ENCODE measurements around the gene AKIRIN2.

AKIRIN2 gene

GRCh38 chr6:87671555-87672029, 30.4 kb downstream of the AKIRIN2 start:
- Histone ChIP-seq H3K4me3 (ENCODE audit: insufficient read depth, low read depth, low read length, poor library complexity, severe bottlenecking) (no peak overlapping the region), H3K27me3 (replicated peaks; ENCODE audit: control insufficient read depth, insufficient read depth, low read length, poor library complexity, severe bottlenecking) (no peaks in the 10 kb centered on the region), H3K4me1 (ENCODE audit: control insufficient read depth, insufficient read depth, low read length, poor library complexity, severe bottlenecking) (no peaks in the 10 kb centered on the region), H3K9me3 (ENCODE audit: control insufficient read depth, low read length) (no peaks in the 10 kb centered on the region), H3K27ac (ENCODE audit: insufficient read depth, low read length, poor library complexity, severe bottlenecking) (no peak overlapping the region), H3K36me3 (ENCODE audit: control insufficient read depth, insufficient read depth, low read length) (peaks cover 17% of the 10 kb centered on the region)
- DNase-seq: no peak

- H3K36me3 ChIP-seq (ENCODE audit: control insufficient read depth, insufficient read depth, low read length): peaks cover 17% of the 10 kb centered on the region
- H3K27ac ChIP-seq (ENCODE audit: insufficient read depth, low read length, poor library complexity, severe bottlenecking): no peak overlapping the region
- DNase-seq: no peak
- H3K4me3 ChIP-seq (ENCODE audit: insufficient read depth, low read depth, low read length, poor library complexity, severe bottlenecking): no peak overlapping the region
- no peaks in the 10 kb centered on the region for H3K9me3 ChIP-seq (ENCODE audit: control insufficient read depth, low read length)
- no peaks in the 10 kb centered on the region for H3K27me3 ChIP-seq (replicated peaks; ENCODE audit: control insufficient read depth, insufficient read depth, low read length, poor library complexity, severe bottlenecking)
- H3K4me1 ChIP-seq (ENCODE audit: control insufficient read depth, insufficient read depth, low read length, poor library complexity, severe bottlenecking): no peaks in the 10 kb centered on the region
These were observed 31.3 kb downstream of the AKIRIN2 start for GRCh38 chr6:87670707-87671106.

GRCh38 chr6:87669051-87669450, 33.0 kb downstream of the AKIRIN2 start:
- no peaks in the 10 kb centered on the region for H3K27me3 ChIP-seq (replicated peaks; ENCODE audit: control insufficient read depth, insufficient read depth, low read length, poor library complexity, severe bottlenecking)
- no peak overlapping the region for H3K4me3 ChIP-seq (ENCODE audit: insufficient read depth, low read depth, low read length, poor library complexity, severe bottlenecking)
- H3K9me3 ChIP-seq (ENCODE audit: control insufficient read depth, low read length): no peaks in the 10 kb centered on the region
- no peak for DNase-seq
- H3K36me3 ChIP-seq (ENCODE audit: control insufficient read depth, insufficient read depth, low read length): peaks cover 6% of the 10 kb centered on the region
- no peaks in the 10 kb centered on the region for H3K4me1 ChIP-seq (ENCODE audit: control insufficient read depth, insufficient read depth, low read length, poor library complexity, severe bottlenecking)
- no peak overlapping the region for H3K27ac ChIP-seq (ENCODE audit: insufficient read depth, low read length, poor library complexity, severe bottlenecking)

GRCh38 chr6:87668013-87668412, 34.0 kb downstream of the AKIRIN2 start:
- H3K27ac ChIP-seq (ENCODE audit: insufficient read depth, low read length, poor library complexity, severe bottlenecking): no peak overlapping the region
- H3K4me1 ChIP-seq (ENCODE audit: control insufficient read depth, insufficient read depth, low read length, poor library complexity, severe bottlenecking): no peaks in the 10 kb centered on the region
- H3K36me3 ChIP-seq (ENCODE audit: control insufficient read depth, insufficient read depth, low read length): peaks cover 6% of the 10 kb centered on the region
- no peaks in the 10 kb centered on the region for H3K9me3 ChIP-seq (ENCODE audit: control insufficient read depth, low read length)
- H3K27me3 ChIP-seq (replicated peaks; ENCODE audit: control insufficient read depth, insufficient read depth, low read length, poor library complexity, severe bottlenecking): no peaks in the 10 kb centered on the region
- H3K4me3 ChIP-seq (ENCODE audit: insufficient read depth, low read depth, low read length, poor library complexity, severe bottlenecking): no peak overlapping the region
- no peak for DNase-seq

GRCh38 chr6:87667032-87667431, 35.0 kb downstream of the AKIRIN2 start:
- Histone ChIP-seq H3K4me1 (ENCODE audit: control insufficient read depth, insufficient read depth, low read length, poor library complexity, severe bottlenecking) (no peaks in the 10 kb centered on the region), H3K27me3 (replicated peaks; ENCODE audit: control insufficient read depth, insufficient read depth, low read length, poor library complexity, severe bottlenecking) (no peaks in the 10 kb centered on the region), H3K27ac (ENCODE audit: insufficient read depth, low read length, poor library complexity, severe bottlenecking) (no peak overlapping the region), H3K9me3 (ENCODE audit: control insufficient read depth, low read length) (no peaks in the 10 kb centered on the region), H3K36me3 (ENCODE audit: control insufficient read depth, insufficient read depth, low read length) (peaks cover 6% of the 10 kb centered on the region), H3K4me3 (ENCODE audit: insufficient read depth, low read depth, low read length, poor library complexity, severe bottlenecking) (no peak overlapping the region)
- DNase-seq: no peak

- Histone ChIP-seq H3K4me3 (ENCODE audit: insufficient read depth, low read depth, low read length, poor library complexity, severe bottlenecking) (no peak overlapping the region), H3K36me3 (ENCODE audit: control insufficient read depth, insufficient read depth, low read length) (peaks cover 6% of the 10 kb centered on the region), H3K9me3 (ENCODE audit: control insufficient read depth, low read length) (no peaks in the 10 kb centered on the region), H3K27ac (ENCODE audit: insufficient read depth, low read length, poor library complexity, severe bottlenecking) (no peak overlapping the region), H3K4me1 (ENCODE audit: control insufficient read depth, insufficient read depth, low read length, poor library complexity, severe bottlenecking) (no peaks in the 10 kb centered on the region), H3K27me3 (replicated peaks; ENCODE audit: control insufficient read depth, insufficient read depth, low read length, poor library complexity, severe bottlenecking) (no peaks in the 10 kb centered on the region)
- DNase-seq: no peak
These were observed 37.0 kb downstream of the AKIRIN2 start for GRCh38 chr6:87664921-87665485.

GRCh38 chr6:87663434-87663833, 38.6 kb downstream of the AKIRIN2 start:
- Histone ChIP-seq H3K4me3 (ENCODE audit: insufficient read depth, low read depth, low read length, poor library complexity, severe bottlenecking) (no peak overlapping the region), H3K4me1 (ENCODE audit: control insufficient read depth, insufficient read depth, low read length, poor library complexity, severe bottlenecking) (no peaks in the 10 kb centered on the region), H3K36me3 (ENCODE audit: control insufficient read depth, insufficient read depth, low read length) (peaks cover 6% of the 10 kb centered on the region), H3K9me3 (ENCODE audit: control insufficient read depth, low read length) (no peaks in the 10 kb centered on the region), H3K27ac (ENCODE audit: insufficient read depth, low read length, poor library complexity, severe bottlenecking) (no peak overlapping the region), H3K27me3 (replicated peaks; ENCODE audit: control insufficient read depth, insufficient read depth, low read length, poor library complexity, severe bottlenecking) (no peaks in the 10 kb centered on the region)
- DNase-seq: no peak

- Histone ChIP-seq H3K27ac (ENCODE audit: insufficient read depth, low read length, poor library complexity, severe bottlenecking) (no peak overlapping the region), H3K36me3 (ENCODE audit: control insufficient read depth, insufficient read depth, low read length) (no peaks in the 10 kb centered on the region), H3K4me3 (ENCODE audit: insufficient read depth, low read depth, low read length, poor library complexity, severe bottlenecking) (no peak overlapping the region), H3K4me1 (ENCODE audit: control insufficient read depth, insufficient read depth, low read length, poor library complexity, severe bottlenecking) (peaks cover 10% of the 10 kb centered on the region), H3K9me3 (ENCODE audit: control insufficient read depth, low read length) (no peaks in the 10 kb centered on the region), H3K27me3 (replicated peaks; ENCODE audit: control insufficient read depth, insufficient read depth, low read length, poor library complexity, severe bottlenecking) (no peaks in the 10 kb centered on the region)
- no peak for DNase-seq
These were observed 40.5 kb downstream of the AKIRIN2 start for GRCh38 chr6:87661503-87661902.

- H3K4me3 ChIP-seq (ENCODE audit: insufficient read depth, low read depth, low read length, poor library complexity, severe bottlenecking): no peak overlapping the region
- H3K9me3 ChIP-seq (ENCODE audit: control insufficient read depth, low read length): no peaks in the 10 kb centered on the region
- no peaks in the 10 kb centered on the region for H3K27me3 ChIP-seq (replicated peaks; ENCODE audit: control insufficient read depth, insufficient read depth, low read length, poor library complexity, severe bottlenecking)
- no peak overlapping the region for H3K27ac ChIP-seq (ENCODE audit: insufficient read depth, low read length, poor library complexity, severe bottlenecking)
- H3K36me3 ChIP-seq (ENCODE audit: control insufficient read depth, insufficient read depth, low read length): no peaks in the 10 kb centered on the region
- H3K4me1 ChIP-seq (ENCODE audit: control insufficient read depth, insufficient read depth, low read length, poor library complexity, severe bottlenecking): peaks cover 10% of the 10 kb centered on the region
- DNase-seq: no peak
These were observed 41.0 kb downstream of the AKIRIN2 start for GRCh38 chr6:87661016-87661415.

GRCh38 chr6:87660226-87660911, 41.7 kb downstream of the AKIRIN2 start:
- H3K9me3 ChIP-seq (ENCODE audit: control insufficient read depth, low read length): no peaks in the 10 kb centered on the region
- no peak for DNase-seq
- no peak overlapping the region for H3K27ac ChIP-seq (ENCODE audit: insufficient read depth, low read length, poor library complexity, severe bottlenecking)
- no peaks in the 10 kb centered on the region for H3K27me3 ChIP-seq (replicated peaks; ENCODE audit: control insufficient read depth, insufficient read depth, low read length, poor library complexity, severe bottlenecking)
- H3K36me3 ChIP-seq (ENCODE audit: control insufficient read depth, insufficient read depth, low read length): no peaks in the 10 kb centered on the region
- H3K4me3 ChIP-seq (ENCODE audit: insufficient read depth, low read depth, low read length, poor library complexity, severe bottlenecking): no peak overlapping the region
- H3K4me1 ChIP-seq (ENCODE audit: control insufficient read depth, insufficient read depth, low read length, poor library complexity, severe bottlenecking): peaks cover 10% of the 10 kb centered on the region
